Measurements from ENCODE around the gene NR2C2AP. TPM values are rescaled to one million over a fixed set of nuclear protein-coding genes. Genes with fewer than 3 reads are reported as not detected.
"Not testable (repeated sequence)": the region's sequence is repeated elsewhere in the genome, so short reads cannot be mapped to it uniquely, and the experiment has no call there.

Gene NR2C2AP
- total RNA-seq, 1 donor from 2014 or later, result 12.9 TPM

GRCh38 chr19:19223636-19224035 is 20.4 kb upstream of the NR2C2AP start:
- Histone ChIP-seq H3K27ac (no peak overlapping the region), H3K4me1 (peaks cover 10% of the 10 kb centered on the region), H3K27me3 (ENCODE audit: low read depth) (peaks cover 45% of the 10 kb centered on the region), H3K36me3 (no peaks in the 10 kb centered on the region), H3K4me3 (no peak overlapping the region), H3K9me3 (no peaks in the 10 kb centered on the region)
- ATAC-seq (no peak), DNase-seq (no peak)
- intact Hi-C loops (cut with DNase I), result no loop called here
- TF ChIP-seq CTCF (IDR thresholded peaks at IDR 0.05), result no peak

- no peak overlapping the region for H3K4me3 ChIP-seq
- intact Hi-C loops (cut with DNase I), result no loop called here
- DNase-seq, result no peak
- no peak overlapping the region for H3K27ac ChIP-seq
- H3K4me1 ChIP-seq, result peaks cover 10% of the 10 kb centered on the region
- no peak for ATAC-seq
- peaks cover 41% of the 10 kb centered on the region for H3K27me3 ChIP-seq (ENCODE audit: low read depth)
- no peak for TF ChIP-seq CTCF (IDR thresholded peaks at IDR 0.05)
- H3K36me3 ChIP-seq, result no peaks in the 10 kb centered on the region
- H3K9me3 ChIP-seq, result no peaks in the 10 kb centered on the region
Measured at GRCh38 chr19:19223060-19223459, 19.8 kb upstream of the NR2C2AP start.

GRCh38 chr19:19221000-19221399 is 17.8 kb upstream of the NR2C2AP start:
- intact Hi-C loops (cut with DNase I); H3K4me1 ChIP-seq; ATAC-seq; DNase-seq; H3K36me3 ChIP-seq; H3K4me3 ChIP-seq; H3K9me3 ChIP-seq; H3K27ac ChIP-seq: not testable (repeated sequence)
- peaks cover 32% of the 10 kb centered on the region for H3K27me3 ChIP-seq (ENCODE audit: low read depth)

- no peak for TF ChIP-seq CTCF (IDR thresholded peaks at IDR 0.05)
- peaks cover 28% of the 10 kb centered on the region for H3K27me3 ChIP-seq (ENCODE audit: low read depth)
- H3K27ac ChIP-seq, result no peak overlapping the region
- H3K9me3 ChIP-seq, result no peaks in the 10 kb centered on the region
- no peak for ATAC-seq
- intact Hi-C loops (cut with DNase I), result no loop called here
- H3K36me3 ChIP-seq, result no peaks in the 10 kb centered on the region
- no peak overlapping the region for H3K4me3 ChIP-seq
- no peak for DNase-seq
- no peaks in the 10 kb centered on the region for H3K4me1 ChIP-seq
Measured at GRCh38 chr19:19218911-19219310, 15.7 kb upstream of the NR2C2AP start.

GRCh38 chr19:19217099-19217498 is 13.9 kb upstream of the NR2C2AP start:
- H3K27me3 ChIP-seq (ENCODE audit: low read depth), result peaks cover 33% of the 10 kb centered on the region
- intact Hi-C loops (cut with DNase I), result no loop called here
- ATAC-seq, result no peak

GRCh38 chr19:19215792-19216191 is 12.6 kb upstream of the NR2C2AP start:
- H3K27ac ChIP-seq, result no peak overlapping the region
- peaks cover 46% of the 10 kb centered on the region for H3K27me3 ChIP-seq (ENCODE audit: low read depth)
- H3K4me3 ChIP-seq, result no peak overlapping the region
- H3K9me3 ChIP-seq, result no peaks in the 10 kb centered on the region
- no peaks in the 10 kb centered on the region for H3K4me1 ChIP-seq
- ATAC-seq, result no peak
- no peak for DNase-seq
- no peaks in the 10 kb centered on the region for H3K36me3 ChIP-seq
- intact Hi-C loops (cut with DNase I), result no loop called here
- no peak for TF ChIP-seq CTCF (IDR thresholded peaks at IDR 0.05)

More at GRCh38 chr19:19217099-19217498, 13.9 kb upstream of the NR2C2AP start:
- DNase-seq, result no peak
- TF ChIP-seq CTCF (IDR thresholded peaks at IDR 0.05), result no peak
- H3K27ac ChIP-seq, result no peak overlapping the region
- H3K36me3 ChIP-seq, result no peaks in the 10 kb centered on the region
- no peak overlapping the region for H3K4me3 ChIP-seq
- H3K9me3 ChIP-seq, result no peaks in the 10 kb centered on the region
- no peaks in the 10 kb centered on the region for H3K4me1 ChIP-seq
